Left lung (tissue), 10 donors: Measurements from ENCODE around the gene DNAH10. TPM values are rescaled to one million over a fixed set of nuclear protein-coding genes. Genes with fewer than 3 reads are reported as not detected.

Experiments
- ATAC-seq: fragments of 200-7000 bp; cut with Tn5 transposase; one replicate; pipeline ENCODE4 v1.9.1; 2020; ENCODE audit warnings: moderate library complexity
- DNase-seq, 4 donors: peaks; one replicate each; pipeline ENCODE4 v3.0.0-alpha.2; 2013 to 2020
- H3K27ac ChIP-seq, 2 donors: fragments of 200-600 bp; sonication (generic) in 1 of 2; one replicate each; pipeline versions ENCODE4 v1.5.0 to v1.8.0; 2020 to 2021
- H3K27me3 ChIP-seq, 2 donors: fragments of 200-600 bp; sonication (generic) in 1 of 2; one replicate each; pipeline versions ENCODE4 v1.5.0 to v1.8.0; 2020 to 2021
- H3K36me3 ChIP-seq, 2 donors: fragments of 200-600 bp; sonication (generic) in 1 of 2; one replicate each; pipeline versions ENCODE4 v1.5.0 to v1.8.0; 2020 to 2021
- H3K4me1 ChIP-seq, 2 donors: fragments of 200-600 bp; one replicate each; pipeline ENCODE4 v1.8.0; 2021
- H3K4me3 ChIP-seq, 2 donors: fragments of 200-600 bp; sonication (generic) in 1 of 2; one replicate each; pipeline versions ENCODE4 v1.5.0 to v1.8.0; 2020 to 2021; ENCODE audit warnings: mild to moderate bottlenecking in 1 of 2
- H3K9me3 ChIP-seq, 2 donors: fragments of 200-600 bp; sonication (generic) in 1 of 2; one replicate each; pipeline versions ENCODE4 v1.5.0 to v1.8.0; 2020 to 2021
- CTCF ChIP-seq, 2 donors: fragments of 200-600 bp; sonication (generic) in 1 of 2; IDR thresholded peaks; one replicate each; pipeline versions ENCODE4 v1.5.0 to v1.8.0; 2021; ENCODE audit warnings: antibody characterized with exemption in 2 of 2
- intact Hi-C, 2 donors: fragments of 100-400 bp; cut with DNase I; formaldehyde crosslinking; loops; one replicate each; pipeline versions ENCODE4 v1.11.2 to v1.14.2; 2022
- polyA plus RNA-seq, 6 donors: library from polyadenylated mRNA; unstranded; fragments of 120-200 nt; gene quantifications; one replicate each; pipeline ENCODE4 v1.2.1, GENCODE V29; 2013; ENCODE audit not compliant: insufficient read length in 6 of 6
- total RNA-seq, 2 donors: library from RNA; stranded (reverse); fragmentation: NEBNext Ultra II Directional; extraction: Animal tissue kit (Norgen Biotek cat#: 25700); gene quantifications; one replicate each; pipeline ENCODE4 v1.2.1, GENCODE V29; 2021
- donor health status: DM: no; HTN: yes; CAD: no.
- donor health status: DM: no; HTN: no; CAD: no.

The DNAH10 gene
- total and polyA plus RNA-seq, 8 donors = 0.79 to 10.4 (median 6.5) TPM

- TF ChIP-seq CTCF (IDR thresholded peaks at IDR 0.05) = no peak
- H3K27ac ChIP-seq = no peak overlapping the region
- ATAC-seq (no peak), DNase-seq (no peak)
- peaks cover 0 to 4% of the 10 kb centered on the region in 2 donors for H3K9me3 ChIP-seq
- H3K4me1 ChIP-seq = no peaks in the 10 kb centered on the region
- no peak overlapping the region for H3K4me3 ChIP-seq
- no peaks in the 10 kb centered on the region for H3K36me3 ChIP-seq
- intact Hi-C loops = no loop called here
- H3K27me3 ChIP-seq = no peaks in the 10 kb centered on the region
Observed at GRCh38 chr12:123879691-123880090, 117.6 kb downstream of the DNAH10 start.

DNA sequence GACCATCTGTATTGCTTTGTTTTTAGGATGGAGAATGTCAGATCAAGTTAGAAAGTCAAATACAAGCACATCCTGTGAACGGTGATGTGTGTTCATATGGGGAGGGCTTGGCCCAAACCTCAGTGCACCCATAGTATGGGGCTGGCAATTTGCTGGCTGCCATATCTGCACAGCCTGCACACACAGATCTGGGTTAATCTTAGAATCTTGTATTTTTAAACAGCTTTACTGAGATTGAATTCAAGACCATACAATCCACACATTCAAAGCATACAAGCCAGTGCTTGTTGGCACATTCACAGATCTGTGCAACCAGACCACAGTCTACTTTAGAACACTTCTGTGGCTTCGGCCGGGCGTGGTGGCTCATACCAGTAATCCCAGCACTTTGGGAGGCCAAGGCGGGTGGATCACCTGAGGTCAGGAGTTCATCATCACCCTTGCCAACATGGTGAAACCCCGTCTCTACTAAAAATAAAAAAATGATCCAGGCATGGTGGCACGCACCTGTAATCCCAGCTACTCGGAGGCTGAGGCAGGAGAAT, 120.1 kb downstream of the DNAH10 start:
- Histone ChIP-seq H3K27ac (no peak overlapping the region), H3K9me3 (peaks cover 0 to 4% of the 10 kb centered on the region in 2 donors), H3K4me1 (no peaks in the 10 kb centered on the region), H3K27me3 (peaks cover 0 to 4% of the 10 kb centered on the region in 2 donors), H3K36me3 (no peaks in the 10 kb centered on the region), H3K4me3 (no peak overlapping the region)
- ATAC-seq (no peak), DNase-seq (no peak)
- intact Hi-C loops = no loop called here
- TF ChIP-seq CTCF (IDR thresholded peaks at IDR 0.05) = no peak

DNA sequence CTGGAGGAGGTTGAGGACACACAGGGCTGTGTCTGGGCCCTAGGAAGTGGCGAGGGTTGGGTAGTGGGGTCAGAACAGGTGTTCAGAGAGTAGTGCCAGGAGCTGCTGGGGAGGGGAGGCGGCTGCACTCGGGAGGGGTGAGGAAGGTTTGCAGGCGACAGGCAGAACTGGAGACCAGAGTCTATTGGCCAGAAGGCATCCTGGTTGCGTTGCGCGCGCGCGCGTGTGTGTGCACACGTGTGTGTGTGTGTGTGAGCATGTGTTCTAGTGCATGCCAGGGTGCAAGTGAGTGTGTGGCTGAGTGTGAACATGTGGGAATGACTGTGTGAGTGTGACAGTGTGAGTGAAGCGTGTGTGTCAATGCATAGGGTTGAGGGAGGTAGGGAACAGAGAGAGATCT, 124.2 kb downstream of the DNAH10 start:
- TF ChIP-seq CTCF (IDR thresholded peaks at IDR 0.05) = no peak

GRCh38 chr12:123886931-123887582, 125.0 kb downstream of the DNAH10 start:
- peaks cover 0 to 4% of the 10 kb centered on the region in 2 donors for H3K9me3 ChIP-seq
- no peaks in the 10 kb centered on the region for H3K36me3 ChIP-seq
- intact Hi-C loops = no loop called here
- no peak for TF ChIP-seq CTCF (IDR thresholded peaks at IDR 0.05)
- H3K4me3 ChIP-seq = no peak overlapping the region
- no peak overlapping the region for H3K27ac ChIP-seq
- DNase-seq = no peak
- peaks cover 0 to 27% of the 10 kb centered on the region in 2 donors for H3K27me3 ChIP-seq
- ATAC-seq = no peak
- H3K4me1 ChIP-seq = no peaks in the 10 kb centered on the region

More for the DNA sequence above, 124.2 kb downstream of the DNAH10 start:
- H3K4me3 ChIP-seq = no peak overlapping the region
- peaks cover 0 to 21% of the 10 kb centered on the region in 2 donors for H3K27me3 ChIP-seq
- no peak overlapping the region for H3K27ac ChIP-seq
- DNase-seq (no peak), ATAC-seq (no peak)
- peaks cover 0 to 4% of the 10 kb centered on the region in 2 donors for H3K9me3 ChIP-seq
- no peaks in the 10 kb centered on the region for H3K4me1 ChIP-seq
- H3K36me3 ChIP-seq = no peaks in the 10 kb centered on the region
- intact Hi-C loops = no loop called here

DNA sequence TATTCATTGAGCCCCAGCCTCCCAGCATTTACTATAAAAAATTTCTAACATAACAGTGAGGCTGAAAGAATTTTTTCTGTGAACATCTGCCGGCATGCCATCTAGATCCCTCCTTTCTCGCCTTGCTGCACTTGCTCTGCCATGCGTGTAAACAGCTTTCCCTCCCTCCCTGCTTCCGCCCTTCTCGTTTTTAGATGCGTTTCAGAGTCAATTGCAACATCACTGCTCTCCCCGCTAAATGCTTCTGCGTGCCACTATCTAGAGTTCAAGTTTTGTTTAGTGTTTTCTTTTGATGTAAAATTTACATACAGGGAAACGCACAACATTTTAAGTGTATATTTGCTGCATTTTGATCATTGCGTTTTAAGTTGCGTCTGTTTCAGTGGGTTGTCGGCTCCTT, 126.9 kb downstream of the DNAH10 start:
- DNase-seq (no peak), ATAC-seq (no peak)
- Histone ChIP-seq H3K36me3 (no peaks in the 10 kb centered on the region), H3K9me3 (peaks cover 0 to 4% of the 10 kb centered on the region in 2 donors), H3K4me1 (no peaks in the 10 kb centered on the region), H3K27me3 (peaks cover 0 to 45% of the 10 kb centered on the region in 2 donors), H3K27ac (no peak overlapping the region), H3K4me3 (no peak overlapping the region)
- no peak for TF ChIP-seq CTCF (IDR thresholded peaks at IDR 0.05)
- intact Hi-C loops = no loop called here
